HEK293 (cell line): ENCODE results near the gene MITF.

Source experiments
- CTCF ChIA-PET: fragments of 350-600 bp; formaldehyde crosslinking; extraction: SDS; loops from one replicate; lab custom pipeline; 2021; ENCODE audit warnings: antibody characterized with exemption; lab: Yijun Ruan, JAX
- POLR2A ChIA-PET: fragments of 300-600 bp; formaldehyde crosslinking; extraction: SDS; loops from one replicate; lab custom pipeline; 2020; ENCODE audit warnings: antibody characterized with exemption, inconsistent platforms; lab: Yijun Ruan, JAX
- H3K27ac ChIP-seq: fragments of 200-500 bp; sonication (Bioruptor generic); 2 replicates; pipeline ENCODE4 v1.5.1; 2014; ENCODE audit warnings: low read depth, low read length, control low read depth, inconsistent platforms; ENCODE audit errors: extremely low read depth
- H3K36me3 ChIP-seq, 2 experiments: fragments of 200-500 bp in 1 of 2; sonication (Bioruptor generic) in 1 of 2; 1 replicate in 1 of 2; 2 replicates in 1 of 2; pipeline ENCODE4 v1.5.1; 2014 to 2017; ENCODE audit warnings: inconsistent platforms in 2 of 2, low read length in 2 of 2; ENCODE audit not compliant: control insufficient read depth in 2 of 2, insufficient read depth in 1 of 2
- H3K4me1 ChIP-seq: fragments of 200-500 bp; sonication (Bioruptor generic); 2 replicates; pipeline ENCODE4 v1.5.1; 2014; ENCODE audit warnings: mild to moderate bottlenecking, low read length, inconsistent platforms; ENCODE audit not compliant: control insufficient read depth, insufficient read depth
- H3K4me3 ChIP-seq: 2 replicates; pipeline ENCODE4 v1.5.1; 2011; ENCODE audit warnings: low read depth, mild to moderate bottlenecking, control low read depth, low read length, moderate library complexity
- H3K9me3 ChIP-seq: fragments of 200-500 bp; sonication (Bioruptor generic); 2 replicates; pipeline ENCODE4 v1.5.1; 2014; ENCODE audit warnings: low read depth, low read length, inconsistent platforms; ENCODE audit not compliant: control insufficient read depth, insufficient read depth
- BCL11A ChIP-seq: fragments of 450-650 bp; formaldehyde crosslinking; IDR thresholded peaks from 2 replicates; pipeline ENCODE4 v1.5.1; 2016; ENCODE audit warnings: low read depth, missing biosample characterization, missing genetic modification characterization
- EGR2 ChIP-seq: fragments of 450-650 bp; formaldehyde crosslinking; IDR thresholded peaks from 2 replicates; pipeline ENCODE4 v1.5.1; 2016; ENCODE audit warnings: low read depth, missing biosample characterization, missing genetic modification characterization
- GLI2 ChIP-seq: fragments of 450-650 bp; formaldehyde crosslinking; IDR thresholded peaks from 2 replicates; pipeline ENCODE4; 2017; ENCODE audit warnings: missing biosample characterization, missing genetic modification characterization, low read depth, borderline replicate concordance
- HOXD13 ChIP-seq: sonication (generic); formaldehyde crosslinking; IDR thresholded peaks from 2 replicates; pipeline ENCODE4 v1.8.0; 2022; ENCODE audit warnings: missing genetic modification reagents, borderline replicate concordance
- KLF16 ChIP-seq: fragments of 450-650 bp; formaldehyde crosslinking; IDR thresholded peaks from 2 replicates; pipeline ENCODE4 v1.5.1; 2017; ENCODE audit warnings: missing biosample characterization, missing genetic modification characterization
- OVOL3 ChIP-seq: fragments of 450-650 bp; formaldehyde crosslinking; IDR thresholded peaks from 2 replicates; pipeline ENCODE4 v1.5.1; 2016; ENCODE audit warnings: missing biosample characterization, missing genetic modification characterization
- SP7 ChIP-seq: fragments of 450-650 bp; formaldehyde crosslinking; IDR thresholded peaks from 2 replicates; pipeline ENCODE4 v1.5.1; 2016; ENCODE audit warnings: missing biosample characterization, missing genetic modification characterization
- ZNF112 ChIP-seq: fragments of 450-650 bp; formaldehyde crosslinking; IDR thresholded peaks from 2 replicates; pipeline ENCODE4 v1.5.0; 2017; ENCODE audit warnings: missing biosample characterization, missing genetic modification characterization
- ZNF133 ChIP-seq: fragments of 450-650 bp; formaldehyde crosslinking; IDR thresholded peaks from 2 replicates; pipeline ENCODE4 v1.5.1; 2016; ENCODE audit warnings: missing biosample characterization, missing genetic modification characterization
- ZNF266 ChIP-seq: fragments of 450-650 bp; formaldehyde crosslinking; IDR thresholded peaks from 2 replicates; pipeline ENCODE4 v1.5.1; 2016; ENCODE audit warnings: missing biosample characterization, missing genetic modification characterization, low read depth
- ZNF274 ChIP-seq, 2 experiments: fragments of 200-500 bp in 1 of 2; fragments of 450-650 bp in 1 of 2; sonication (Bioruptor generic) in 1 of 2; formaldehyde crosslinking in 1 of 2; IDR thresholded peaks; 2 replicates each; pipeline versions ENCODE4 v1.5.1 to v1.6.1; 2014 to 2016; ENCODE audit warnings: borderline replicate concordance in 1 of 2, inconsistent platforms in 1 of 2, low read length in 1 of 2, missing biosample characterization in 1 of 2, missing genetic modification characterization in 1 of 2
- ZNF366 ChIP-seq: fragments of 450-650 bp; formaldehyde crosslinking; conservative IDR thresholded peaks from 2 replicates; pipeline ENCODE4 v1.5.1; 2016; ENCODE audit warnings: missing biosample characterization, missing genetic modification characterization
- ZNF521 ChIP-seq: fragments of 450-650 bp; formaldehyde crosslinking; IDR thresholded peaks from 2 replicates; pipeline ENCODE4 v1.5.1; 2017; ENCODE audit warnings: missing biosample characterization, mild to moderate bottlenecking, missing genetic modification characterization
- ZNF548 ChIP-seq: fragments of 450-650 bp; formaldehyde crosslinking; IDR thresholded peaks from 2 replicates; pipeline ENCODE4 v1.5.1; 2016; ENCODE audit warnings: missing biosample characterization, missing genetic modification characterization
- ZNF585B ChIP-seq: fragments of 450-650 bp; formaldehyde crosslinking; IDR thresholded peaks from 2 replicates; pipeline ENCODE4 v1.5.1; 2016; ENCODE audit warnings: missing biosample characterization, missing genetic modification characterization
- ZNF626 ChIP-seq: fragments of 450-650 bp; sonication (Bioruptor Pico); formaldehyde crosslinking; IDR thresholded peaks from 2 replicates; pipeline ENCODE4 v1.5.1; 2018; ENCODE audit warnings: missing biosample characterization, missing genetic modification characterization, inconsistent platforms
- ZNF629 ChIP-seq: fragments of 450-650 bp; formaldehyde crosslinking; IDR thresholded peaks from 2 replicates; pipeline ENCODE4 v1.5.1; 2017; ENCODE audit warnings: missing biosample characterization, missing genetic modification characterization
- ZNF791 ChIP-seq: fragments of 450-650 bp; formaldehyde crosslinking; IDR thresholded peaks from 2 replicates; pipeline ENCODE4 v1.5.1; 2016; ENCODE audit warnings: missing biosample characterization, missing genetic modification characterization
- ZNF837 ChIP-seq: fragments of 450-650 bp; formaldehyde crosslinking; IDR thresholded peaks from 2 replicates; pipeline ENCODE4 v1.5.1; 2016; ENCODE audit warnings: missing biosample characterization, missing genetic modification characterization
- ZSCAN23 ChIP-seq: fragments of 450-650 bp; formaldehyde crosslinking; IDR thresholded peaks from 2 replicates; pipeline ENCODE4 v1.5.1; 2016; ENCODE audit warnings: missing biosample characterization, missing genetic modification characterization
- TF ChIP-seq, protein P1 (sequence below): fragments of 450-650 bp; formaldehyde crosslinking; IDR thresholded peaks from 2 replicates; pipeline ENCODE4 v1.5.1; 2016; ENCODE audit warnings: missing biosample characterization, missing genetic modification characterization, low read depth
- TF ChIP-seq, protein P2 (sequence below): fragments of 450-650 bp; formaldehyde crosslinking; IDR thresholded peaks from 2 replicates; pipeline ENCODE4 v1.5.1; 2016; ENCODE audit warnings: missing biosample characterization, missing genetic modification characterization
- TF ChIP-seq, protein P3 (sequence below): fragments of 450-650 bp; formaldehyde crosslinking; IDR thresholded peaks from 2 replicates; pipeline ENCODE4 v1.5.1; 2016; ENCODE audit warnings: missing biosample characterization, missing genetic modification characterization, borderline replicate concordance
- TF ChIP-seq, protein P4 (sequence below): fragments of 450-650 bp; formaldehyde crosslinking; IDR thresholded peaks from 2 replicates; pipeline ENCODE4 v1.5.1; 2016; ENCODE audit warnings: missing biosample characterization, missing genetic modification characterization

MITF gene

DNA sequence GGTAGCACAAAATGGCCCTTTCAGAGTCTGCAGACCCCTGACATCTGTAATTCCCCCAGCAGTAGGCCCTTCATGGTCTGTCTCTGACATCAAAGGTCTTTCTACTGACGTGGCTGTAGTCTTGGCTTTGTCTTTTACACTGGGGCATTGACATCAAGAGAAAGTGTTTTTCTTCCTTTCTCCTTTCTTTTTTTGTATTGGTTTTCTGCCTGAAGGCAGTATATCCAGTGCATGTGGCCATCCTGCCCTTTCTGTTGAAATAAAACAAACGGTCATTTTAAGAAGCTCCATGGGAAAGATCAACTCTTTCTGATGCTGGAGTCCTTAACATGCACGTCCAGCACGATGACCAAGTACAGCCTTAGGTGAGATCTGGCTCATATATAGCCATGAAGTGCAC, 153.4 kb downstream of the MITF start:
- POLR2A ChIA-PET: no interaction called here
- Histone ChIP-seq H3K27ac (no peak overlapping the region), H3K9me3 (no peaks in the 10 kb centered on the region), H3K4me1 (no peaks in the 10 kb centered on the region), H3K36me3 (no peaks in the 10 kb centered on the region), H3K4me3 (no peak overlapping the region)
- no peak for TF ChIP-seq ZNF585B (tag by site-specific recombination)
- TF ChIP-seq, protein P1, sequence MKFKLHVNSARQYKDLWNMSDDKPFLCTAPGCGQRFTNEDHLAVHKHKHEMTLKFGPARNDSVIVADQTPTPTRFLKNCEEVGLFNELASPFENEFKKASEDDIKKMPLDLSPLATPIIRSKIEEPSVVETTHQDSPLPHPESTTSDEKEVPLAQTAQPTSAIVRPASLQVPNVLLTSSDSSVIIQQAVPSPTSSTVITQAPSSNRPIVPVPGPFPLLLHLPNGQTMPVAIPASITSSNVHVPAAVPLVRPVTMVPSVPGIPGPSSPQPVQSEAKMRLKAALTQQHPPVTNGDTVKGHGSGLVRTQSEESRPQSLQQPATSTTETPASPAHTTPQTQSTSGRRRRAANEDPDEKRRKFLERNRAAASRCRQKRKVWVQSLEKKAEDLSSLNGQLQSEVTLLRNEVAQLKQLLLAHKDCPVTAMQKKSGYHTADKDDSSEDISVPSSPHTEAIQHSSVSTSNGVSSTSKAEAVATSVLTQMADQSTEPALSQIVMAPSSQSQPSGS (tag by site-specific recombination): no peak
- TF ChIP-seq ZNF366 (tag by site-specific recombination): no peak
- no peak for TF ChIP-seq ZNF837 (tag by site-specific recombination)
- TF ChIP-seq ZNF266 (tag by site-specific recombination): no peak
- no peak for TF ChIP-seq ZSCAN23 (tag by site-specific recombination)
- TF ChIP-seq OVOL3: no peak
- no peak for TF ChIP-seq HOXD13 (CRISPR knock-in tag)
- TF ChIP-seq KLF16 (tag by site-specific recombination): no peak
- no peak for TF ChIP-seq ZNF548 (tag by site-specific recombination)
- TF ChIP-seq ZNF112 (tag by site-specific recombination): no peak
- TF ChIP-seq ZNF133 (tag by site-specific recombination): no peak
- TF ChIP-seq, protein P2, sequence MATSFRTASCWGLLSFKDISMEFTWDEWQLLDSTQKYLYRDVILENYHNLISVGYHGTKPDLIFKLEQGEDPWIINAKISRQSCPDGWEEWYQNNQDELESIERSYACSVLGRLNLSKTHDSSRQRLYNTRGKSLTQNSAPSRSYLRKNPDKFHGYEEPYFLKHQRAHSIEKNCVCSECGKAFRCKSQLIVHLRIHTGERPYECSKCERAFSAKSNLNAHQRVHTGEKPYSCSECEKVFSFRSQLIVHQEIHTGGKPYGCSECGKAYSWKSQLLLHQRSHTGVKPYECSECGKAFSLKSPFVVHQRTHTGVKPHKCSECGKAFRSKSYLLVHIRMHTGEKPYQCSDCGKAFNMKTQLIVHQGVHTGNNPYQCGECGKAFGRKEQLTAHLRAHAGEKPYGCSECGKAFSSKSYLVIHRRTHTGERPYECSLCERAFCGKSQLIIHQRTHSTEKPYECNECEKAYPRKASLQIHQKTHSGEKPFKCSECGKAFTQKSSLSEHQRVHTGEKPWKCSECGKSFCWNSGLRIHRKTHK (tag by site-specific recombination): no peak
- CTCF ChIA-PET: interaction anchor here (0.7 to 1.3 kb wide), 2 partner anchors 199 to 202 kb away, joined by 3 to 4 read pairs; no protein-coding TSS in a partner anchor

DNA sequence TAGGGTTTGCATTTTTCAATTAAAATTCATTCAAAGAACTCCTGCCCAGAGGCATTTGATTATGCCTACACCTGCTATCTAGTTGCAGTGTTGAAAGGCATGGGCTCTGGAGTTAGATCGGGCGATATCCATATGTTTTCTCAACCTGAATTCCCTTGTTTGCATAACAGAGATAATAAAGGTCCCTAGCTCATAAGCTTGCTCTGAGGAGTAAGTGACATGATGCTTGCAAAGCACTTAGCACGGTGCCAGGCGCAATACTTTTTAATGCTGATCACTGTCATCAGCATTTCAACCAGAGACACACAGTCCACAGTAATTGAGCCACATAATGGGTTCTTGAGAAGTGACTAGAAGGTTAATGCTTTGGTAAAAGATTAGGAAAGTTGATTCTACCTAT, 154.0 kb downstream of the MITF start:
- POLR2A ChIA-PET: no interaction called here
- no peaks in the 10 kb centered on the region for H3K9me3 ChIP-seq
- CTCF ChIA-PET: interaction anchor here (0.7 kb wide), 1 partner anchor 202 kb away, joined by 3 read pairs; no protein-coding TSS in a partner anchor
- H3K4me3 ChIP-seq: no peak overlapping the region
- no peaks in the 10 kb centered on the region for H3K4me1 ChIP-seq
- H3K27ac ChIP-seq: no peak overlapping the region
- no peaks in the 10 kb centered on the region for H3K36me3 ChIP-seq
- no peak for TF ChIP-seq ZNF274 (IDR thresholded peaks at IDR 0.05; ENCODE audit: low read length)
- TF ChIP-seq ZNF274 (tag by site-specific recombination; IDR thresholded peaks at IDR 0.05; ENCODE audit: borderline replicate concordance): no peak
- no peak for TF ChIP-seq ZNF521 (tag by site-specific recombination)
- no peak for TF ChIP-seq BCL11A
- no peak for TF ChIP-seq ZNF629 (tag by site-specific recombination)
- TF ChIP-seq, protein P3, sequence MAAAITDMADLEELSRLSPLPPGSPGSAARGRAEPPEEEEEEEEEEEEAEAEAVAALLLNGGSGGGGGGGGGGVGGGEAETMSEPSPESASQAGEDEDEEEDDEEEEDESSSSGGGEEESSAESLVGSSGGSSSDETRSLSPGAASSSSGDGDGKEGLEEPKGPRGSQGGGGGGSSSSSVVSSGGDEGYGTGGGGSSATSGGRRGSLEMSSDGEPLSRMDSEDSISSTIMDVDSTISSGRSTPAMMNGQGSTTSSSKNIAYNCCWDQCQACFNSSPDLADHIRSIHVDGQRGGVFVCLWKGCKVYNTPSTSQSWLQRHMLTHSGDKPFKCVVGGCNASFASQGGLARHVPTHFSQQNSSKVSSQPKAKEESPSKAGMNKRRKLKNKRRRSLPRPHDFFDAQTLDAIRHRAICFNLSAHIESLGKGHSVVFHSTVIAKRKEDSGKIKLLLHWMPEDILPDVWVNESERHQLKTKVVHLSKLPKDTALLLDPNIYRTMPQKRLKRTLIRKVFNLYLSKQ (tag by site-specific recombination): no peak
- TF ChIP-seq SP7 (tag by site-specific recombination): no peak
- TF ChIP-seq, protein P4, sequence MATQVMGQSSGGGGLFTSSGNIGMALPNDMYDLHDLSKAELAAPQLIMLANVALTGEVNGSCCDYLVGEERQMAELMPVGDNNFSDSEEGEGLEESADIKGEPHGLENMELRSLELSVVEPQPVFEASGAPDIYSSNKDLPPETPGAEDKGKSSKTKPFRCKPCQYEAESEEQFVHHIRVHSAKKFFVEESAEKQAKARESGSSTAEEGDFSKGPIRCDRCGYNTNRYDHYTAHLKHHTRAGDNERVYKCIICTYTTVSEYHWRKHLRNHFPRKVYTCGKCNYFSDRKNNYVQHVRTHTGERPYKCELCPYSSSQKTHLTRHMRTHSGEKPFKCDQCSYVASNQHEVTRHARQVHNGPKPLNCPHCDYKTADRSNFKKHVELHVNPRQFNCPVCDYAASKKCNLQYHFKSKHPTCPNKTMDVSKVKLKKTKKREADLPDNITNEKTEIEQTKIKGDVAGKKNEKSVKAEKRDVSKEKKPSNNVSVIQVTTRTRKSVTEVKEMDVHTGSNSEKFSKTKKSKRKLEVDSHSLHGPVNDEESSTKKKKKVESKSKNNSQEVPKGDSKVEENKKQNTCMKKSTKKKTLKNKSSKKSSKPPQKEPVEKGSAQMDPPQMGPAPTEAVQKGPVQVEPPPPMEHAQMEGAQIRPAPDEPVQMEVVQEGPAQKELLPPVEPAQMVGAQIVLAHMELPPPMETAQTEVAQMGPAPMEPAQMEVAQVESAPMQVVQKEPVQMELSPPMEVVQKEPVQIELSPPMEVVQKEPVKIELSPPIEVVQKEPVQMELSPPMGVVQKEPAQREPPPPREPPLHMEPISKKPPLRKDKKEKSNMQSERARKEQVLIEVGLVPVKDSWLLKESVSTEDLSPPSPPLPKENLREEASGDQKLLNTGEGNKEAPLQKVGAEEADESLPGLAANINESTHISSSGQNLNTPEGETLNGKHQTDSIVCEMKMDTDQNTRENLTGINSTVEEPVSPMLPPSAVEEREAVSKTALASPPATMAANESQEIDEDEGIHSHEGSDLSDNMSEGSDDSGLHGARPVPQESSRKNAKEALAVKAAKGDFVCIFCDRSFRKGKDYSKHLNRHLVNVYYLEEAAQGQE: no peak
- no peak for TF ChIP-seq GLI2 (tag by site-specific recombination)
- no peak for TF ChIP-seq EGR2
- no peak for TF ChIP-seq ZNF626 (tag by site-specific recombination)
- no peak for TF ChIP-seq ZNF791 (tag by site-specific recombination)
